ENCODE data around the gene PALLD.
"Not testable (repeated sequence)": the region's sequence is repeated elsewhere in the genome, so short reads cannot be mapped to it uniquely, and the experiment has no call there.

The PALLD gene

GRCh38 chr4:168498251-168498650 is 1.4 kb downstream of the PALLD start:
- DNase-seq: no peak

GRCh38 chr4:168499241-168499640 is 2.4 kb downstream of the PALLD start:
- DNase-seq: no peak

- DNase-seq: no peak
Observed at GRCh38 chr4:168501407-168501806, 4.6 kb downstream of the PALLD start.

- DNase-seq: no peak
Observed at GRCh38 chr4:168502861-168503260, 6.0 kb downstream of the PALLD start.

- no peak for DNase-seq
Observed at GRCh38 chr4:168503652-168504362, 7.0 kb downstream of the PALLD start.

GRCh38 chr4:168504526-168504925 is 7.7 kb downstream of the PALLD start:
- DNase-seq: no peak

- no peak for DNase-seq
Observed at GRCh38 chr4:168506014-168506413, 9.2 kb downstream of the PALLD start.

GRCh38 chr4:168507178-168507815 is 10.4 kb downstream of the PALLD start:
- DNase-seq: no peak

- no peak for DNase-seq
Observed at GRCh38 chr4:168508683-168509082, 11.8 kb downstream of the PALLD start.

- DNase-seq: no peak
Observed at GRCh38 chr4:168509786-168510185, 12.9 kb downstream of the PALLD start.

- DNase-seq: peak; percentile 77
Observed at GRCh38 chr4:168511780-168512489, 15.1 kb downstream of the PALLD start.

GRCh38 chr4:168513826-168514225 is 17.0 kb downstream of the PALLD start:
- not testable (repeated sequence) for DNase-seq

GRCh38 chr4:168514249-168514852 is 17.5 kb downstream of the PALLD start:
- DNase-seq: no peak

- no peak for DNase-seq
Observed at GRCh38 chr4:168515222-168516011, 18.6 kb downstream of the PALLD start.

- DNase-seq: no peak
Observed at GRCh38 chr4:168516841-168517240, 20.0 kb downstream of the PALLD start.

- DNase-seq: no peak
Observed at GRCh38 chr4:168519576-168519975, 22.7 kb downstream of the PALLD start.

GRCh38 chr4:168521721-168522120 is 24.9 kb downstream of the PALLD start:
- DNase-seq: no peak

- no peak for DNase-seq
Observed at GRCh38 chr4:168522356-168522755, 25.5 kb downstream of the PALLD start.

GRCh38 chr4:168522829-168523489 is 26.1 kb downstream of the PALLD start:
- DNase-seq: no peak

GRCh38 chr4:168524006-168524405 is 27.2 kb downstream of the PALLD start:
- DNase-seq: no peak

GRCh38 chr4:168524897-168525296 is 28.0 kb downstream of the PALLD start:
- no peak for DNase-seq

- no peak for DNase-seq
Observed at GRCh38 chr4:168527560-168527959, 30.7 kb downstream of the PALLD start.
